Naive thymus-derived CD8-positive, alpha-beta T cell (primary cell): ENCODE measurements around the gene MED13L. TPM values are rescaled to one million over a fixed set of nuclear protein-coding genes. Genes with fewer than 3 reads are reported as not detected.
A peak's percentile ranks its signal among the peaks of the same experiment; 100 is the strongest.

Source experiments
- ATAC-seq, 2 donors: fragments of 150-1000 bp; cut with Tn5 transposase in 1 of 2; sonication (Bioruptor Pico), chemical (Tn5 transposase) in 1 of 2; 1 replicate in 1 of 2; 2 replicates in 1 of 2; pipeline ENCODE4 v1.10.0; 2021; ENCODE audit warnings: mild to moderate bottlenecking in 2 of 2, moderate library complexity in 2 of 2
- POLR2A ChIA-PET: fragments of 350-600 bp; sonication (Branson Sonifier 250); formaldehyde crosslinking; loops from one replicate; lab custom pipeline; 2021; ENCODE audit warnings: antibody characterized with exemption; lab: Charles Lee
- DNase-seq, 10 donors: peaks; one replicate each; pipeline versions ENCODE4 v3.0.0 to v3.0.0-alpha.2; 2020 to 2022
- H3K27ac Mint-ChIP-seq, 10 donors: one replicate each; pipeline ENCODE4 v1.8.0; 2020 to 2022; ENCODE audit warnings: mild to moderate bottlenecking in 10 of 10, mixed read lengths in 10 of 10, moderate library complexity in 4 of 10, inconsistent platforms in 1 of 10
- H3K27me3 Mint-ChIP-seq, 5 donors: one replicate each; pipeline ENCODE4 v1.8.0; 2021 to 2022; ENCODE audit warnings: mixed read lengths in 5 of 5
- H3K36me3 Mint-ChIP-seq, 3 donors: one replicate each; pipeline ENCODE4 v1.8.0; 2020 to 2022; ENCODE audit warnings: mixed read lengths in 3 of 3, mild to moderate bottlenecking in 2 of 3, inconsistent platforms in 1 of 3
- H3K4me1 Mint-ChIP-seq, 4 donors: one replicate each; pipeline ENCODE4 v1.8.0; 2021 to 2022; ENCODE audit warnings: mixed read lengths in 4 of 4
- H3K4me3 Mint-ChIP-seq, 10 donors: one replicate each; pipeline ENCODE4 v1.8.0; 2020 to 2022; ENCODE audit warnings: mild to moderate bottlenecking in 10 of 10, mixed read lengths in 10 of 10, moderate library complexity in 6 of 10, inconsistent platforms in 1 of 10
- H3K9me3 Mint-ChIP-seq, 9 donors: one replicate each; pipeline ENCODE4 v1.8.0; 2020 to 2022; ENCODE audit warnings: mixed read lengths in 9 of 9, mild to moderate bottlenecking in 3 of 9, inconsistent platforms in 1 of 9, moderate library complexity in 1 of 9
- polyA plus RNA-seq, 3 donors: library from polyadenylated mRNA; unstranded; fragments of 300-500 nt; fragmentation: Illumina TruSeq; gene quantifications; one replicate each; pipeline ENCODE4 v1.2.3, GENCODE V29; 2021
- total RNA-seq, 8 experiments: library from RNA in 2 of 8; stranded (reverse) in 2 of 8; gene quantifications; one replicate each; pipeline ENCODE4 v1.2.3 and lab custom pipeline; 2021 to 2026

Gene MED13L
- total and polyA plus RNA-seq, 5 experiments from 2014 or later, result 5.1 to 164 (median 6.7) TPM

DNA sequence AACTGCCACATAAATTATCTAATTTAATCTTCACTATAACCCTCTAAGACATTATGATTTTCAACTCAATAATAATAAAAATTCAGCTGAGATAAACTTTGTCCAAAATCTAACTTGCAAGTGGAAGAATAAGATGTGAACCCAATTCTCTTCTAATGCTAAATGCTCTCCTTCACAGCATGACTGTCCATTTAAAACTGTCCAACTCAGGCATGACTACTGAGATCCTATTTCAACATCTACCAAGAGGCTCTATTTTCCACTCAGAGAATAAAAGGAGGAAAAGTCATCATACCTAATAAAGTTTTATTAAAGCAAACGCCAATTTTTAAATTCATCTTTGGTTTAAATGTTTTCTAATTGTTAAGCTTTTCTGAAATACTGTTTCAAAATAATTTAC is 183.6 kb downstream of the MED13L start:
- Mint-ChIP-seq H3K27ac (no peak overlapping the region), H3K9me3 (no peaks in the 10 kb centered on the region)
- POLR2A ChIA-PET, result no interaction called here

DNA sequence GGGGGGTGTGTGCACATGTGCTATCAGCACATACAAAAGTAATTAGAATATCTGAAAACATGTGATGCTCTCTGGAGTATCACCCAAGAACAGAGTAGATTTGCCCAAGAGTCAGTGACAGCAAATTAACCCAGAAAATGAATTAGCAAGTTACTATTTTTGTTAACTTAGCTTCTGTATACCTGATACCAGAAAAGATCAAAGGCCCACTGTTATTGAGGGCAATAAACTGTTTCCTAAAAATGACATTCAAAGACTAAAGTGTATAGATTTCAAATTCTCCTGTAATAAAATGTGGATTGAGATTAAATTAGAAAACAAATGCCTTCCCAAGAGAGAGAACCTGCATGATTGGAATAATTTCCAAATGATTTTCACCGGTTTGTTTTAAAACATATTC is 184.7 kb downstream of the MED13L start:
- peaks cover 8 to 43% (median 33%) of the 10 kb centered on the region in 4 donors for H3K4me1 Mint-ChIP-seq
- H3K4me3 Mint-ChIP-seq, result no peak overlapping the region
- POLR2A ChIA-PET, result no interaction called here
- no peaks in the 10 kb centered on the region for H3K9me3 Mint-ChIP-seq
- ATAC-seq (no peak), DNase-seq (no peak)
- no peaks in the 10 kb centered on the region for H3K27me3 Mint-ChIP-seq
- peaks cover 3 to 46% (median 28%) of the 10 kb centered on the region in 3 donors for H3K36me3 Mint-ChIP-seq
- H3K27ac Mint-ChIP-seq, result no peak overlapping the region

More for the DNA sequence above, 183.6 kb downstream of the MED13L start:
- H3K4me1 Mint-ChIP-seq, result peaks cover 3 to 37% (median 22%) of the 10 kb centered on the region in 4 donors
- H3K36me3 Mint-ChIP-seq, result peaks cover 3 to 40% (median 23%) of the 10 kb centered on the region in 3 donors
- no peak for DNase-seq
- ATAC-seq, result no peak
- no peak overlapping the region for H3K4me3 Mint-ChIP-seq
- H3K27me3 Mint-ChIP-seq, result no peaks in the 10 kb centered on the region

DNA sequence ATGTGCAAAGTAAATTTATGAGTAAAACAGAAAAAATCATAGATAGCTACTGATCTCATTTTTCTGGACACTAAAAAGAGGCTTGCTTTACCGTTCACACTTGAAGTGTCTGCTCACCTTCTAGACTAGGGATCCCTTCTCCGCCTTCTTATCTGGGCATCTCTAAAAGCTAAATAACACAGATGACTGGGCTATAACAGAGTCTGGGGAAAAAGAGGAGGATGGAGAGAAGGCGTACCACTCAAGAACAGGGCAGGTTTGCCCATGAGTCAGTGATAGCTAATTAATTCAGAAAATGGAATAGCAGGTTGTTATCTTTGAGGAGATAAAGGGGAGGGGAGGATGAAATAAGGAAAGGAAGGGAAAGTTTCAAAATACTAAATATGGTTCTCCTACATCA is 185.3 kb downstream of the MED13L start:
- Mint-ChIP-seq H3K27me3 (no peaks in the 10 kb centered on the region), H3K36me3 (peaks cover 3 to 46% (median 31%) of the 10 kb centered on the region in 3 donors), H3K27ac (peak overlapping the region in 2 of 10 donors; percentile 6 to 54), H3K4me3 (no peak overlapping the region), H3K4me1 (peaks cover 12 to 45% (median 38%) of the 10 kb centered on the region in 4 donors), H3K9me3 (no peaks in the 10 kb centered on the region)
- DNase-seq (no peak), ATAC-seq (no peak)
- POLR2A ChIA-PET, result no interaction called here

DNA sequence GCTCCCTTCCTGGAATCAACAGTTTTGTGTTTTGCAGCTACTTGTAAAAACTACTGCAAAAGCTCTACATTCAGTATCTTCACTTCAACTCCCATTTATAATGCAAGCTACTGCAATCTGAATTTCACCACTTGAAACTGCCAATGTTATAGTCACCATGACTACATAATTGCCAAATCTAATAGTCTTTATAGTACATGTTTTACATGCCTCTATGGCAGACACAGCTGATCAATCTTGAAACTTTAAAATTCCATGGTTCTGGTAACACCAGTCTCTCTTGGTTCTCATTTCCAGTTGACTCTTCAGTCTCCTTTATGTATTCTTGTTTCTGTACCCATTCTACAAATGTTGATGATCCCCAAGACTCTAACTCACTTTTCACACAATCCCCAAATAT is 185.9 kb downstream of the MED13L start:
- Mint-ChIP-seq H3K27ac (peak overlapping the region in 1 of 10 donors; percentile 6), H3K4me1 (peaks cover 12 to 44% (median 39%) of the 10 kb centered on the region in 4 donors), H3K36me3 (peaks cover 3 to 42% (median 29%) of the 10 kb centered on the region in 3 donors), H3K9me3 (no peaks in the 10 kb centered on the region), H3K4me3 (no peak overlapping the region), H3K27me3 (no peaks in the 10 kb centered on the region)
- POLR2A ChIA-PET, result no interaction called here
- no peak for DNase-seq
- no peak for ATAC-seq

DNA sequence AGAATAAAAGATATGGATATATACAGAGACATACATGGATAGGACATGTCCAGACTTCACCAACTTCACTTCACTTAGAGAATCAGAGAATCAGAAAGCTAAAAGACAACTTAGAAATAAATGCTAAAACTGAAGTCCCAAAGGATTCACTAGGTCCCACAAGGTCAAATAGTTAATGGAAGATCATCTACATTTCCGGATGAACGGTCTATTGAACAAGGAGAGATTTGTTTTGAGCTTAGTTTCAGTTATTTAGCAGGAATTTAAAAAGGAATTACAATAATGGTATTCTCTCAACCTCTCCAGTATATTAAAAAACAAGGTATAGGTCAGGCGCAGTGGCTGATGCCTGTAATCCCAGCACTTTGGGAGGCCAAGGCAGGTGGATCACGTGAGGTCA is 187.0 kb downstream of the MED13L start:
- peaks cover 16 to 48% (median 43%) of the 10 kb centered on the region in 4 donors for H3K4me1 Mint-ChIP-seq
- POLR2A ChIA-PET, result no interaction called here
- ATAC-seq (no peak), DNase-seq (no peak)
- H3K36me3 Mint-ChIP-seq, result peaks cover 3 to 34% (median 25%) of the 10 kb centered on the region in 3 donors
- H3K27me3 Mint-ChIP-seq, result no peaks in the 10 kb centered on the region
- no peak overlapping the region for H3K27ac Mint-ChIP-seq
- peak overlapping the region in 2 of 10 donors; percentile 5 to 34 for H3K4me3 Mint-ChIP-seq
- no peaks in the 10 kb centered on the region for H3K9me3 Mint-ChIP-seq

DNA sequence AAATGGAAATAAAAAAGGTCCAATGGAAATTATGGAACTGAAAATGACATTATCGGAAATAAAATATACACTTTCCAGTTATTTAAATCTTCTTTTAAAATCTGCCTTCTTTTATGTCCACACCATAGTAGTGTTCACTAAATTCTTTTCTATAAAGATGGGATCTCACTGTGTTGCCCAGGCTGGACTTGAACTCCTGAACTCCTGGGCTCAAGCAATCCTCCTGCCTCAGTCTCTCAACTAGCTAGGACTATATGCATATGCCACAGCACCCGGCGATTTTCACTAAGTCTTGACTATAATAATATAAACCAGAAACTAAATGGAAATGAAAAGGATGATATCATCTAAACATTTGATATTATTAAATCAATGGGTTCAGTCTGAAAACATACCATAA is 188.4 kb downstream of the MED13L start:
- ATAC-seq, result no peak
- H3K4me3 Mint-ChIP-seq, result no peak overlapping the region
- H3K27ac Mint-ChIP-seq, result no peak overlapping the region
- H3K4me1 Mint-ChIP-seq, result peaks cover 18 to 48% (median 44%) of the 10 kb centered on the region in 4 donors
- peaks cover 3 to 34% (median 25%) of the 10 kb centered on the region in 3 donors for H3K36me3 Mint-ChIP-seq
- no peak for DNase-seq
- no peaks in the 10 kb centered on the region for H3K9me3 Mint-ChIP-seq
- POLR2A ChIA-PET, result interaction anchor here (1.4 kb wide), 1 partner anchor 11 kb away, joined by 3 read pairs; no protein-coding TSS in a partner anchor
- H3K27me3 Mint-ChIP-seq, result no peaks in the 10 kb centered on the region

DNA sequence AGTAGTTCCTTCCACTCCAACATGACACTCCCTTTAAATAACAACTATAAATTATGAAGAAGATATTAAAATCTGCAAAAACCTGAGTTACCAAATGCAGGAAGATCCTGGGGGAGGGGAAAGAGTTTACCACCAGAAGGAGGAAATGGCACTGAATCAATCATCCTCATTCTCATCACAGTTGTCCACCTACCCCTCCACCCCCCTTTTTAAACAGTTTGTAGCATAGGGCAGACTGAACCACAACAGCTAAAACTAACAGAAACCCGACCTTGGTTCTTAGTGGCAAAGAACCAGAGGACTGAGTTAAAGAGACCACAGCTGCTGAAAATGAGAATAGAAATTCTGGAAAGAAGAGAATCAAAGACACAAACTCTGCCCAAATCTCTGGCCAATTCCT is 189.5 kb downstream of the MED13L start:
- Mint-ChIP-seq H3K4me1 (peaks cover 18 to 50% (median 47%) of the 10 kb centered on the region in 4 donors), H3K9me3 (no peaks in the 10 kb centered on the region), H3K4me3 (peak overlapping the region in 3 of 10 donors; percentile 4 to 30 (median 24)), H3K27me3 (no peaks in the 10 kb centered on the region), H3K36me3 (peaks cover 3 to 35% (median 25%) of the 10 kb centered on the region in 3 donors), H3K27ac (peak overlapping the region in 6 of 10 donors; percentile 10 to 63 (median 22))
- POLR2A ChIA-PET, result interaction anchor here (0.5 to 1.1 kb wide), 2 partner anchors 9 to 246 kb away, joined by 3 read pairs; no protein-coding TSS in a partner anchor
- DNase-seq, result no peak
- ATAC-seq, result peak in 1 of 2 donors; percentile 35

DNA sequence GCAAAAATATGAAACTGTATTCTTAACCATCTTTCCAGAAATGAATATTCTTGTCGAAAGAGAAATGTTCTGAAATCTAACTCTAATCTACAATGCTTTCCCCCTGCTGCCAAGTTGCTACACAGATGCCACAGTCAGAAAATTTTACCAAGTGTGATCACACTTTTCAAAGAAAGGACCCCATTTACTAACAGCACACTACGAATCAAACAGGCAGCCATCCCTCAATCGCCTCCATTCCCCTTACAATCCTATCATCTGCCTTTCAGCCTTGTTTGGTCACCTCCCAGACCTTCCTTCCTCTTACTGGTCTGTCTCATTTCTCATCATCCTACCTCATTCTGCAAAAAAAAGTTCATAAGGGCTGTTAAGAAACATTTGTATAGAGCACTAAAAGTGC is 190.1 kb downstream of the MED13L start:
- Mint-ChIP-seq H3K27ac (peak overlapping the region in 2 of 10 donors; percentile 10), H3K27me3 (no peaks in the 10 kb centered on the region), H3K4me1 (peaks cover 18 to 47% (median 46%) of the 10 kb centered on the region in 4 donors), H3K9me3 (no peaks in the 10 kb centered on the region), H3K4me3 (peak overlapping the region in 2 of 10 donors; percentile 5 to 24), H3K36me3 (peaks cover 3 to 35% (median 25%) of the 10 kb centered on the region in 3 donors)
- no peak for ATAC-seq
- POLR2A ChIA-PET, result interaction anchor here (0.5 to 1.1 kb wide), 2 partner anchors 8 to 247 kb away, joined by 3 read pairs; no protein-coding TSS in a partner anchor
- DNase-seq, result no peak

DNA sequence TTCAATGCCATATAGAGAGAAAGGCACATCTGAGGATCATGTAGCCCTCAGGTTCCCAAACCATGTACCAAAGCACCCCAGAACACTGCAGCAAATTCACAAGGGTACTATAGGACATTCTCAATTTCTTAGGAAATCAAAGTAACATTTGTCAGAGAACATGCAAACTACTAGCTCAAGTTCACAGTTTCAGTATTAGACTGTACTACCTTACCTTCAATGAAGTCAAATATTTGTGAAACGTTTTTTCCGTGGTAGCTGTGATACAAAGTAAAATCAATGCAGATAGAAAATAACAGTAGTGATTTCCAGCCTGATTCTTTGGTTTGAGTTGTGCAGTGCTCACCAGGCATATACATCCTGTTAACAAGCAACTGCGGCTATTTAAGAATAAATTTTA is 197.1 kb downstream of the MED13L start:
- Mint-ChIP-seq H3K36me3 (peaks cover 0 to 12% (median 3%) of the 10 kb centered on the region in 3 donors), H3K4me1 (peaks cover 6 to 27% (median 13%) of the 10 kb centered on the region in 4 donors), H3K27me3 (no peaks in the 10 kb centered on the region), H3K4me3 (no peak overlapping the region), H3K27ac (no peak overlapping the region), H3K9me3 (no peaks in the 10 kb centered on the region)
- no peak for ATAC-seq
- POLR2A ChIA-PET, result interaction anchor here (0.6 kb wide), 1 partner anchor 21 kb away, joined by 4 read pairs; no protein-coding TSS in a partner anchor
- DNase-seq, result no peak

DNA sequence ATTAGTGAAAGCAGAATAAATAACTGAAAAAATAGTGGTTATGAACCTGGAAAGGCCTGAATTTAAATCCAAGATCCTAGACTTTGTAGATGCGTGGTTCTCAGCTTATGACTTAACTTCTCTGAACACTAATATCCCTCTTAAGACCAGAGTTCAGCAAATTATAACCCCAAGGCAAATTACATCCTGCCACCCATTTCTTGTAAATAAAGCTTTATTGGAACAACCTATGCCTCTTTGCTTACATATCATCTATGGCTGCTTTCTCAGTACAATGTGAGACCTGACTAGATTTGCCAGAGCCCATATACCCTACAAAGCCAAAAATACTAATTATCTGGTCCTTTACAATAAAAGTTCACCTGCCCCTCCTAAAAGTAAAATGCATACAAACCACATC is 199.1 kb downstream of the MED13L start:
- Mint-ChIP-seq H3K4me1 (peaks cover 8 to 33% (median 12%) of the 10 kb centered on the region in 4 donors), H3K9me3 (no peaks in the 10 kb centered on the region), H3K27ac (no peak overlapping the region), H3K36me3 (peaks cover 0 to 2% (median 0%) of the 10 kb centered on the region in 3 donors), H3K27me3 (no peaks in the 10 kb centered on the region), H3K4me3 (no peak overlapping the region)
- ATAC-seq, result no peak
- DNase-seq, result no peak
- POLR2A ChIA-PET, result no interaction called here

DNA sequence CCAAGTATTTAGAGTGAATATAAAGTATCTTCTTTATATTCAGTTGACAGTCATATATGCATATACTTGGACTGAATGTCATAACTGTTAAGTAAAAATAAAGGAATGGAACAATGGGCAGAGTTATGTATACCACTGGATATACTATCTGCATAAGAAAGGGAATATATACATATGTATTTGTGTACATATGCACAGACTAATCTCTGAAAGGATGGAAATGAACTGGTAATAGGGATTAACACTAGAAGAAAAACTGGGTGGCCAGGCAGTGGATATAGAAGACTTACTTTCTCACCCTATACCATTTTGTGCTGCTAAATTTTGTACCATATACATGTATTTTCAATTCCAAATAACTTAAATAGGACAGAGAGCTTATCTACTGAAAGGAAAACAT is 200.1 kb downstream of the MED13L start:
- DNase-seq (no peak), ATAC-seq (no peak)
- POLR2A ChIA-PET, result interaction anchor here (0.6 kb wide), 1 partner anchor 16 kb away, joined by 3 read pairs; no protein-coding TSS in a partner anchor
- no peaks in the 10 kb centered on the region for H3K36me3 Mint-ChIP-seq
- no peaks in the 10 kb centered on the region for H3K27me3 Mint-ChIP-seq
- H3K27ac Mint-ChIP-seq, result no peak overlapping the region
- no peak overlapping the region for H3K4me3 Mint-ChIP-seq
- peaks cover 8 to 31% (median 12%) of the 10 kb centered on the region in 4 donors for H3K4me1 Mint-ChIP-seq
- H3K9me3 Mint-ChIP-seq, result no peaks in the 10 kb centered on the region

DNA sequence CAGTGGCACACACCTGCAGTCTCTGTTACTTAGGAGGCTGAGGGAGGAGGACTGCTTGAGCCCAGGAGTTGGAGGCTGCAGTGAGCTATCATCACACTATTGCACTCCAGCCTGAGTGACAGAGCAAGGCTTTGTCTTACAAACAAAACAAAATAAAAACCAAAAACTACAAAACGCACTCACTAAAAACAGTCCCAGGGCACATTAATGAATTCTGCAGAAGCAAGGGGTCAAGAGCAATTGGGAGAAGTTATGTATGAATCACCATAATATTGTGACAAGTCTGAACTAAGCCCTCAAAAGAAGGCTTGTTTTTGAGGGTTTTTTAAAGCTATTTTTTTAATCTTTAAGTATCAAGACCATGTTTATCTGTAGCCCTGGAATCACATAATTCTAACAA is 201.1 kb downstream of the MED13L start:
- H3K36me3 Mint-ChIP-seq, result no peaks in the 10 kb centered on the region
- H3K4me1 Mint-ChIP-seq, result peaks cover 11 to 33% (median 16%) of the 10 kb centered on the region in 4 donors
- DNase-seq (no peak), ATAC-seq (no peak)
- no peaks in the 10 kb centered on the region for H3K9me3 Mint-ChIP-seq
- H3K27me3 Mint-ChIP-seq, result no peaks in the 10 kb centered on the region
- H3K4me3 Mint-ChIP-seq, result no peak overlapping the region
- H3K27ac Mint-ChIP-seq, result no peak overlapping the region
- POLR2A ChIA-PET, result no interaction called here

DNA sequence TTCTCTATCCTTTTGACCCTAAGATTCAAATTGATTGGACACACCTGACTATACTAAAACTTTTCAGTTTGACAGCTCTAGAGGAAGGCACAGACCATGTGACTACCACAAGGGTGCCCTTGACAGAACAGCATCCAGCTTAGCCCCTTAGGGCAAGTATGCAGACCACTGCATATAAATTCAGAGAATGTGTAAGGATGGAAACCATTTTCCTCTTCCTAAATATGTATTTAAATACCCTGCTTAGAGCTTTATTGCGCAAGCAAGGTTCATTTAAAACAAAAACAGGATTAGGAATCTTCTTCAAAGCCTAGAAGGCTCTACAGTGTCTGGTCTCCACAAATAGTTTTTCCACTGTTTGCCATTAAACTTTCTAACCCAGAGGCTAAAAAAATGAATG is 202.8 kb downstream of the MED13L start:
- DNase-seq, result no peak
- Mint-ChIP-seq H3K4me1 (peaks cover 11 to 35% (median 20%) of the 10 kb centered on the region in 4 donors), H3K27me3 (no peaks in the 10 kb centered on the region), H3K4me3 (no peak overlapping the region), H3K9me3 (no peaks in the 10 kb centered on the region), H3K36me3 (no peaks in the 10 kb centered on the region), H3K27ac (peak overlapping the region in 1 of 10 donors; percentile 25)
- ATAC-seq, result no peak
- POLR2A ChIA-PET, result interaction anchor here (0.6 kb wide), 1 partner anchor 13 kb away, joined by 3 read pairs; no protein-coding TSS in a partner anchor
